Adrenal gland (tissue), 12 donors: ENCODE results near the gene MYO5B. TPM values are rescaled to one million over a fixed set of nuclear protein-coding genes. Genes with fewer than 3 reads are reported as not detected.
"Not testable (repeated sequence)": the region's sequence is repeated elsewhere in the genome, so short reads cannot be mapped to it uniquely, and the experiment has no call there.

ENCODE experiments used
- DNase-seq, 7 donors: peaks; one replicate each; pipeline ENCODE4 v3.0.0-alpha.2; 2019 to 2020
- H3K27ac ChIP-seq, 5 donors: fragments of 200-600 bp; sonication (generic) in 4 of 5; 1 replicate in 3 of 5; 2 replicates in 2 of 5; pipeline versions ENCODE4 v1.5.1 to v1.8.0; 2016 to 2020; ENCODE audit warnings: mild to moderate bottlenecking in 1 of 5
- H3K27me3 ChIP-seq: fragments of 200-600 bp; 2 replicates; pipeline ENCODE4 v1.8.0; 2021
- H3K36me3 ChIP-seq, 2 donors: fragments of 200-600 bp; replicated peaks in 1 of 2; 1 replicate in 1 of 2; 2 replicates in 1 of 2; pipeline versions ENCODE4 v1.5.1 to v1.8.0; 2018 to 2022
- H3K4me1 ChIP-seq, 2 donors: fragments of 200-600 bp; replicated peaks in 1 of 2; 1 replicate in 1 of 2; 2 replicates in 1 of 2; pipeline versions ENCODE4 v1.5.1 to v1.8.0; 2018 to 2021
- H3K4me3 ChIP-seq, 4 donors: fragments of 200-600 bp; sonication (generic) in 3 of 4; one replicate each; pipeline ENCODE4 v1.5.1; 2016 to 2018
- H3K9me3 ChIP-seq, 3 donors: fragments of 200-600 bp; sonication (generic) in 1 of 3; replicated peaks in 1 of 3; 1 replicate in 2 of 3; 2 replicates in 1 of 3; pipeline versions ENCODE4 v1.5.1 to v1.8.0; 2016 to 2021
- CTCF ChIP-seq, 6 experiments: fragments of 450-650 bp in 4 of 6; fragments of 200-600 bp in 2 of 6; sonication (generic) in 1 of 6; IDR thresholded peaks; 1 replicate in 5 of 6; 2 replicates in 1 of 6; pipeline versions ENCODE4 v1.5.1 to v1.8.0; 2016 to 2021; ENCODE audit warnings: antibody characterized with exemption in 6 of 6, mild to moderate bottlenecking in 2 of 6, moderate library complexity in 1 of 6
- POLR2A ChIP-seq, 2 donors: fragments of 450-650 bp; IDR thresholded peaks; one replicate each; pipeline ENCODE4 v1.6.1; 2017; ENCODE audit warnings: antibody characterized with exemption in 2 of 2, mild to moderate bottlenecking in 2 of 2, moderate library complexity in 1 of 2
- WGBS, 4 donors: extraction: QIAGEN DNeasy Blood & Tissue Kit in 2 of 4; methylation state at CpG; one replicate each; pipeline versions ENCODE4 v1.1.5 to v1.1.7; 2013 to 2017; 5-methylcytosine and 5-hydroxymethylcytosine counted together
- intact Hi-C, 2 donors: fragments of 100-400 bp; cut with DNase I; formaldehyde crosslinking; loops; one replicate each; pipeline versions ENCODE4 v1.14.1 to v1.15.0; 2022 to 2023
- polyA plus RNA-seq, 3 donors: library from polyadenylated mRNA; stranded (reverse); fragments of 200-250 nt in 2 of 3; fragments of 350-450 nt in 1 of 3; fragmentation: Illumina TruSeq in 1 of 3; extraction: RNeasy Lipid Tissue Mini Kit (QIAGEN cat#74804) in 1 of 3; gene quantifications; one replicate each; pipeline ENCODE4 v1.2.3, GENCODE V29; 2013 to 2014
- total RNA-seq, 9 donors: library from RNA; depleted of rRNA in 4 of 9; stranded (reverse); fragments of >200 nt in 4 of 9; fragments of 120-200 nt in 1 of 9; fragmentation: NEBNext Ultra II Directional in 1 of 9; extraction: Animal tissue kit (Norgen Biotek cat#: 25700) in 1 of 9; gene quantifications; one replicate each; pipeline versions ENCODE4 v1.1.0 to v1.2.4, GENCODE V29; 2013 to 2023
- donor health status: healthy with polysubstance abuse.
- donor health status: Bipolar disorder and iron deficiency.
- donor health status: DM: yes; HTN: yes; CAD: no.
- donor health status: DM: no; HTN: no; CAD: no.
- donor health status: DM: no; HTN: no; CAD: no.
- donor health status: DM: yes; HTN: yes; CAD: no.

MYO5B gene
- total and polyA plus RNA-seq, 12 donors: 0.61 to 9.3 (median 2.9) TPM

DNA sequence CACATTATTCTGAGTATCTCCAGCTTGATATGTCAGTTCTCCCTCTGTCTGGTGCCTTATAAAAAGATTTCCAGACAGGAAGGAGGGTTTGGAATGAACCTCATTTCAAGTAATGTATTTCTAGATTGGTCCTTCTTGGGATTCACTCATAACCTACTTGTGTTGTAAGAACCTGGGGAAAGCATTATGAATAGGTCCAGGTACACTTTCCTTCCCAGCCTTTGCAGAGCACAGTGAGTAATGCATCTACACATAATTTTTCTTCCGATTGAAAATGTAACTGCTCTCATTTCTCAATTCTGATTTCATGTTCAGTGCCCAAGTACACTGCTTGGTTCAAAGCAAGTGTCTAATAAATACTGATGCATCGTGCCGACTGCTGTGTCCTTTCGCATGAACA is 356.6 kb downstream of the MYO5B start:
- Histone ChIP-seq H3K4me1 (no peaks in the 10 kb centered on the region), H3K4me3 (no peak overlapping the region), H3K36me3 (no peaks in the 10 kb centered on the region), H3K9me3 (no peaks in the 10 kb centered on the region), H3K27ac (no peak overlapping the region), H3K27me3 (no peaks in the 10 kb centered on the region)
- TF ChIP-seq CTCF (IDR thresholded peaks at IDR 0.05): no peak
- no peak for TF ChIP-seq POLR2A (IDR thresholded peaks at IDR 0.05)
- intact Hi-C loops: no loop called here
- WGBS, 4 donors: 87 to 96% (median 90%) methylated on average over 4 of the region's 4 CpGs
- no peak for DNase-seq

DNA sequence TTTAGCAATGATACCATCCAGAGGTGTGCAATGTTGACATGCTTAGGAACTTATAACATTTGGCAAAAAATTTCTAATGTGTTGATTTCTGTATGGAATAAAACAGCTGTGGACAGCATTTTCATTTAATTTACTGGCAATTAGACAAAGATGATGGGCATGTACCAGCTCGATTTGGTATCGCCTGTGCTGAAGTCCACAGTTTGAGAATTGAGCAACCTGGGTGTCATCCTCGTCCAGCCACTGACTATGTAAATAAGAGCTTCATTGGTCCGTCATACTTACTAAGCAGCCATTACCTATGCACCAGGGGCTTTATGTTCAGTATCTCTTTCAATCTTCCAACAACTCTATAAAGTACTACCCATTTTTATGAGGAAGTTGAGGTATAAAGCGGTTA is 357.1 kb downstream of the MYO5B start:
- H3K4me3 ChIP-seq: no peak overlapping the region
- WGBS, 4 donors: 76 to 91% (median 85%) methylated on average over 5 of the region's 5 CpGs
- H3K4me1 ChIP-seq: no peaks in the 10 kb centered on the region
- H3K9me3 ChIP-seq: no peaks in the 10 kb centered on the region
- no peaks in the 10 kb centered on the region for H3K27me3 ChIP-seq
- TF ChIP-seq POLR2A (IDR thresholded peaks at IDR 0.05) (no peak), CTCF (IDR thresholded peaks at IDR 0.05) (no peak)
- intact Hi-C loops: no loop called here
- H3K36me3 ChIP-seq: no peaks in the 10 kb centered on the region
- DNase-seq: no peak
- H3K27ac ChIP-seq: no peak overlapping the region

DNA sequence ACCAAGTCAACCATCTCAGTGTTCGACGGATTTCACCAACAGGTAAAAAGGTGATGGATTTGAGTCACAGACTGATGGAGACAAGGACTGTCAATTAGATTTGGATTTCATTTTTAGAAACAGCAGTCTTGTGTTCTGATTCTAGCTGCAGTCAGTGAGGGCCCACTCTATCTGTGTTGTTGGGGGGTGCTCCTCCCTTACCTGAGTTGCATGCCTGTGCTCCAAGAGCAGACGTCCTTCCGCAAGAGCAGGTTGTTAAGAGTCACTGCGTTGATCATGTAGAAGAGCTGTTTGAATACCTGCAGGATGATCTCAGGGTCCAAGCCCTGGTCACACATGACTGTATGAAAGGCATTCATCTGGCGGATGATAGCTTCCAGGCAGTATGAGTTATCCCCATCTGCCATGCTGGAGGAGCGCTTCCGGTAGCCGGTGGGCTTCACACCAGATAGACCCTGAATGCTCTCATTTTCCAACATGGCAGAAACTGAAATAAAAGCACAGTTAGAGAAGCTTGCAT is 357.6 kb downstream of the MYO5B start:
- H3K9me3 ChIP-seq, H3K27me3 ChIP-seq, H3K27ac ChIP-seq, intact Hi-C loops, DNase-seq, H3K4me3 ChIP-seq, H3K4me1 ChIP-seq, H3K36me3 ChIP-seq: not testable (repeated sequence)
- WGBS, 4 donors: 94 to 97% (median 95%) methylated on average over 9 of the region's 9 CpGs

- H3K9me3 ChIP-seq: no peaks in the 10 kb centered on the region
- H3K27me3 ChIP-seq: no peaks in the 10 kb centered on the region
- no peaks in the 10 kb centered on the region for H3K36me3 ChIP-seq
- no peak for DNase-seq
- 73 to 91% (median 86%) methylated on average over 2 of the region's 2 CpGs for WGBS, 4 donors
- H3K27ac ChIP-seq: no peak overlapping the region
- no peaks in the 10 kb centered on the region for H3K4me1 ChIP-seq
- intact Hi-C loops: no loop called here
- no peak overlapping the region for H3K4me3 ChIP-seq
- no peak for TF ChIP-seq POLR2A (IDR thresholded peaks at IDR 0.05)
- no peak for TF ChIP-seq CTCF (IDR thresholded peaks at IDR 0.05)
Measured at GRCh38 chr18:49835405-49835804, 359.5 kb downstream of the MYO5B start.

- no peaks in the 10 kb centered on the region for H3K9me3 ChIP-seq
- TF ChIP-seq POLR2A (IDR thresholded peaks at IDR 0.05) (no peak), CTCF (IDR thresholded peaks at IDR 0.05) (no peak)
- no peaks in the 10 kb centered on the region for H3K36me3 ChIP-seq
- H3K4me1 ChIP-seq: no peaks in the 10 kb centered on the region
- DNase-seq: no peak
- H3K4me3 ChIP-seq: no peak overlapping the region
- H3K27ac ChIP-seq: no peak overlapping the region
- intact Hi-C loops: no loop called here
- WGBS, 4 donors: 70 to 99% (median 89%) methylated on average over 3 of the region's 3 CpGs
- no peaks in the 10 kb centered on the region for H3K27me3 ChIP-seq
Measured at GRCh38 chr18:49834258-49834657, 360.7 kb downstream of the MYO5B start.
